Fibroblast of peridontal ligament (primary cell): ENCODE measurements around the gene ALB.

ENCODE experiments used
- DNase-seq: peaks from one replicate; pipeline ENCODE4 v3.0.0-alpha.2; 2010; ENCODE audit errors: extremely low read depth

ALB gene

GRCh38 chr4:73450398-73451004 lies 46.4 kb downstream of the ALB start:
- DNase-seq: peak; percentile 86

GRCh38 chr4:73451404-73451803 lies 47.3 kb downstream of the ALB start:
- DNase-seq: peak; percentile 53

GRCh38 chr4:73451981-73452747 lies 48.1 kb downstream of the ALB start:
- DNase-seq: no peak

GRCh38 chr4:73452953-73453700 lies 49.0 kb downstream of the ALB start:
- no peak for DNase-seq

GRCh38 chr4:73453701-73454005 lies 49.6 kb downstream of the ALB start:
- no peak for DNase-seq

- DNase-seq: no peak
These were observed 50.8 kb downstream of the ALB start for GRCh38 chr4:73454920-73455319.

GRCh38 chr4:73456177-73457022 lies 52.3 kb downstream of the ALB start:
- DNase-seq: no peak

GRCh38 chr4:73458184-73459047 lies 54.3 kb downstream of the ALB start:
- DNase-seq: no peak

GRCh38 chr4:73459048-73459421 lies 54.9 kb downstream of the ALB start:
- DNase-seq: no peak

GRCh38 chr4:73460913-73461522 lies 56.9 kb downstream of the ALB start:
- no peak for DNase-seq

- no peak for DNase-seq
These were observed 64.1 kb downstream of the ALB start for GRCh38 chr4:73468170-73468569.

- no peak for DNase-seq
These were observed 66.6 kb downstream of the ALB start for GRCh38 chr4:73470728-73471127.
